CD4-positive, alpha-beta T cell (primary cell): ENCODE data around the gene C9orf72. TPM values are rescaled to one million over a fixed set of nuclear protein-coding genes. Genes with fewer than 3 reads are reported as not detected.
A peak's percentile ranks its signal among the peaks of the same experiment; 100 is the strongest.

Source experiments
- ATAC-seq: fragments of 200-7000 bp; cut with Tn5 transposase; one replicate; pipeline ENCODE4 v1.10.0; 2022; ENCODE audit warnings: mild to moderate bottlenecking; ENCODE audit not compliant: poor library complexity
- CTCF ChIA-PET: fragments of 350-600 bp; sonication (Branson Sonifier 250); formaldehyde crosslinking; loops from one replicate; lab custom pipeline; 2021; ENCODE audit warnings: antibody characterized with exemption, inconsistent platforms; lab: Charles Lee
- POLR2A ChIA-PET: fragments of 350-600 bp; sonication (Branson Sonifier 250); formaldehyde crosslinking; loops from one replicate; lab custom pipeline; 2021; ENCODE audit warnings: antibody characterized with exemption, inconsistent platforms; lab: Charles Lee
- DNase-seq, 14 experiments: peaks; one replicate each; pipeline ENCODE4 v3.0.0-alpha.2; 2013 to 2020; ENCODE audit warnings: mixed read lengths in 2 of 14
- H3K27ac ChIP-seq, 2 donors: one replicate each; pipeline versions ENCODE4 v1.5.1 to v1.7.0; 2013; ENCODE audit warnings: low read length in 2 of 2, low read depth in 1 of 2, mild to moderate bottlenecking in 1 of 2
- H3K27me3 ChIP-seq, 2 experiments: 1 replicate in 1 of 2; 2 replicates in 1 of 2; pipeline versions ENCODE4 v1.6.1 to v1.7.0; 2013; ENCODE audit warnings: low read length in 2 of 2, control low read depth in 1 of 2, mild to moderate bottlenecking in 1 of 2, moderate library complexity in 1 of 2; ENCODE audit not compliant: insufficient read depth in 2 of 2, control insufficient read depth in 1 of 2
- H3K36me3 ChIP-seq: one replicate; pipeline ENCODE4 v1.6.1; 2013; ENCODE audit warnings: low read length, control low read depth; ENCODE audit not compliant: insufficient read depth
- H3K4me1 ChIP-seq: one replicate; pipeline ENCODE4 v1.6.1; 2013; ENCODE audit warnings: low read length, control low read depth; ENCODE audit not compliant: insufficient read depth
- H3K4me3 ChIP-seq: one replicate; pipeline ENCODE4 v1.5.1; 2013; ENCODE audit warnings: mild to moderate bottlenecking, low read length, moderate library complexity
- H3K9me3 ChIP-seq, 2 experiments: 1 replicate in 1 of 2; 2 replicates in 1 of 2; pipeline versions ENCODE4 v1.6.1 to v1.7.0; 2013; ENCODE audit warnings: low read length in 2 of 2, mild to moderate bottlenecking in 2 of 2, control low read depth in 1 of 2, moderate library complexity in 1 of 2; ENCODE audit not compliant: control insufficient read depth in 1 of 2, insufficient read depth in 1 of 2
- H3K27ac Mint-ChIP-seq: one replicate; pipeline ENCODE4 v1.8.0; 2020; ENCODE audit warnings: mixed read lengths
- H3K27me3 Mint-ChIP-seq: one replicate; pipeline ENCODE4 v1.8.0; 2021; ENCODE audit warnings: mixed read lengths
- H3K36me3 Mint-ChIP-seq: one replicate; pipeline ENCODE4 v1.8.0; 2021; ENCODE audit warnings: low read depth, mixed read lengths
- H3K4me1 Mint-ChIP-seq: one replicate; pipeline ENCODE4 v1.8.0; 2021; ENCODE audit warnings: low read depth, mixed read lengths
- H3K4me3 Mint-ChIP-seq: one replicate; pipeline ENCODE4 v1.8.0; 2020; ENCODE audit warnings: mild to moderate bottlenecking, mixed read lengths
- H3K9me3 Mint-ChIP-seq: one replicate; pipeline ENCODE4 v1.8.0; 2020; ENCODE audit warnings: mixed read lengths
- intact Hi-C, 2 experiments: fragments of 100-400 bp; cut with DNase I in 1 of 2; cut with micrococcal nuclease in 1 of 2; formaldehyde crosslinking; loops; one replicate each; pipeline versions ENCODE4 v1.15.1 to v1.9.0; 2023 to 2025; cut with DNase I, micrococcal nuclease
- total RNA-seq, 174 experiments: library from RNA in 2 of 174; stranded (reverse) in 2 of 174; gene quantifications; one replicate each; pipeline ENCODE4 v1.2.3 and lab custom pipeline; 2021 to 2026
- TF ChIP-seq, protein P1 (sequence below): fragments of 200-600 bp; IDR thresholded peaks from one replicate; pipeline ENCODE4 v1.8.0; 2022; ENCODE audit warnings: antibody characterized with exemption, mild to moderate bottlenecking

C9orf72 gene
- total RNA-seq, 2 experiments from 2014 or later: 36.9 to 39.2 TPM

DNA sequence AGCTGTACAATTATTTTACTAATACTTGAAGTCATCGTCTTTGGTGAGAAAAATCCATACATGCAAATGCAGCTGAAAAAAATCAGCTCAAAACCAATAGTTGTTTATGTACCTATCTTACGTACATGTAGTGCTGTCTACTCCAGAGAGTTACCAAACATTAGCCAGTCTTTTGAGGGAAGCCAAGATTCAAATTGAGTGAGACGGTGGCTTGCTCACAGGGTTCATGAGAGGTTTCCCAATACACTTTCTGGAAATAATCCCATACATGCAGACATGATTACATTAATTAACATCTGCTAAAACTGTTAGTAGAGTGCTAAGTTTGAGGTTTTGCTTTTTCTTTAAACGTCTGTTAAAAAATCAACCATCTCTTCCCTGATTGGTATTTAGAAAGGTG, 2.3 kb downstream of the C9orf72 start:
- peak overlapping the region; percentile 98 for H3K27ac Mint-ChIP-seq

GRCh38 chr9:27569406-27569805, 3.9 kb downstream of the C9orf72 start:
- Histone ChIP-seq H3K36me3 (peaks cover 11% of the 10 kb centered on the region), H3K27ac (no peak overlapping the region), H3K4me1 (peaks cover 18% of the 10 kb centered on the region), H3K27me3 (no peaks in the 10 kb centered on the region), H3K9me3 (no peaks in the 10 kb centered on the region), H3K4me3 (no peak overlapping the region)
- Mint-ChIP-seq H3K27ac (no peak overlapping the region), H3K36me3 (peaks cover 43% of the 10 kb centered on the region), H3K4me1 (peaks cover 60% of the 10 kb centered on the region), H3K9me3 (no peaks in the 10 kb centered on the region), H3K27me3 (peaks cover 5% of the 10 kb centered on the region), H3K4me3 (no peak overlapping the region)
- intact Hi-C loops: no loop called here
- ChIA-PET CTCF (interaction anchor here (2.3 kb wide), 1 partner anchor 13 kb away, joined by 5 read pairs; no protein-coding TSS in a partner anchor), POLR2A (no interaction called here)
- ATAC-seq: no peak
- TF ChIP-seq, protein P1, sequence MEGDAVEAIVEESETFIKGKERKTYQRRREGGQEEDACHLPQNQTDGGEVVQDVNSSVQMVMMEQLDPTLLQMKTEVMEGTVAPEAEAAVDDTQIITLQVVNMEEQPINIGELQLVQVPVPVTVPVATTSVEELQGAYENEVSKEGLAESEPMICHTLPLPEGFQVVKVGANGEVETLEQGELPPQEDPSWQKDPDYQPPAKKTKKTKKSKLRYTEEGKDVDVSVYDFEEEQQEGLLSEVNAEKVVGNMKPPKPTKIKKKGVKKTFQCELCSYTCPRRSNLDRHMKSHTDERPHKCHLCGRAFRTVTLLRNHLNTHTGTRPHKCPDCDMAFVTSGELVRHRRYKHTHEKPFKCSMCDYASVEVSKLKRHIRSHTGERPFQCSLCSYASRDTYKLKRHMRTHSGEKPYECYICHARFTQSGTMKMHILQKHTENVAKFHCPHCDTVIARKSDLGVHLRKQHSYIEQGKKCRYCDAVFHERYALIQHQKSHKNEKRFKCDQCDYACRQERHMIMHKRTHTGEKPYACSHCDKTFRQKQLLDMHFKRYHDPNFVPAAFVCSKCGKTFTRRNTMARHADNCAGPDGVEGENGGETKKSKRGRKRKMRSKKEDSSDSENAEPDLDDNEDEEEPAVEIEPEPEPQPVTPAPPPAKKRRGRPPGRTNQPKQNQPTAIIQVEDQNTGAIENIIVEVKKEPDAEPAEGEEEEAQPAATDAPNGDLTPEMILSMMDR: no peak
- DNase-seq: no peak

More for the DNA sequence above, 2.3 kb downstream of the C9orf72 start:
- Mint-ChIP-seq H3K4me3 (peak overlapping the region; percentile 26), H3K27me3 (peaks cover 5% of the 10 kb centered on the region), H3K36me3 (peaks cover 29% of the 10 kb centered on the region), H3K4me1 (peaks cover 51% of the 10 kb centered on the region), H3K9me3 (no peaks in the 10 kb centered on the region)
- H3K9me3 ChIP-seq: no peaks in the 10 kb centered on the region
- TF ChIP-seq, protein P1: no peak
- ATAC-seq (no peak), DNase-seq (no peak)
- peaks cover 10% of the 10 kb centered on the region for H3K36me3 ChIP-seq
- H3K4me1 ChIP-seq: peaks cover 21% of the 10 kb centered on the region
- no peak overlapping the region for H3K4me3 ChIP-seq
- ChIA-PET CTCF (interaction anchor here (0.9 kb wide), 1 partner anchor 42 kb away, joined by 4 read pairs; the partner anchor contains the start of gene MOB3B), POLR2A (no interaction called here)
- no peaks in the 10 kb centered on the region for H3K27me3 ChIP-seq
- H3K27ac ChIP-seq: no peak overlapping the region
- intact Hi-C loops: loop anchor here (5.0 to 10.0 kb wide), 4 partner anchors 44 to 679 kb away; partner anchors contain the start of genes IFT74 (in 2 of the 2), CAAP1 (in 1 of the 2) and MOB3B (in 1 of the 2)

- H3K4me1 ChIP-seq: peaks cover 3% of the 10 kb centered on the region
- Mint-ChIP-seq H3K4me3 (no peak overlapping the region), H3K27ac (no peak overlapping the region), H3K36me3 (peaks cover 46% of the 10 kb centered on the region), H3K4me1 (peaks cover 42% of the 10 kb centered on the region), H3K27me3 (no peaks in the 10 kb centered on the region), H3K9me3 (no peaks in the 10 kb centered on the region)
- intact Hi-C loops: no loop called here
- no peak overlapping the region for H3K27ac ChIP-seq
- CTCF ChIA-PET: no interaction called here
- POLR2A ChIA-PET: no interaction called here
- DNase-seq: no peak
- TF ChIP-seq, protein P1: no peak
- no peaks in the 10 kb centered on the region for H3K9me3 ChIP-seq
- ATAC-seq: no peak
- no peaks in the 10 kb centered on the region for H3K27me3 ChIP-seq
- no peak overlapping the region for H3K4me3 ChIP-seq
- peaks cover 20% of the 10 kb centered on the region for H3K36me3 ChIP-seq
Measured at GRCh38 chr9:27566118-27566517, 7.2 kb downstream of the C9orf72 start.
